ENCODE results near the gene PACS1. TPM values are rescaled to one million over a fixed set of nuclear protein-coding genes. Genes with fewer than 3 reads are reported as not detected.

The PACS1 gene
- total RNA-seq, 4 donors from 2014 or later = 37.1 to 97.8 (median 54.3) TPM

- H3K9me3 ChIP-seq = no peaks in the 10 kb centered on the region
- no peaks in the 10 kb centered on the region for H3K27me3 ChIP-seq
- peaks cover 20 to 39% (median 32%) of the 10 kb centered on the region in 4 donors for H3K4me1 ChIP-seq
- WGBS = 67% methylated on average over 7 of the region's 7 CpGs
- no peaks in the 10 kb centered on the region for H3K36me3 ChIP-seq
- intact Hi-C loops (cut with DNase I) = no loop called here
- no peak overlapping the region for H3K27ac ChIP-seq (replicated peaks in 1 of 4)
- DNase-seq (ENCODE audit: extremely low spot score) = no peak
- TF ChIP-seq EP300 (IDR thresholded peaks at IDR 0.05) (no peak), CTCF (IDR thresholded peaks at IDR 0.05) (no peak), POLR2AphosphoS5 (IDR thresholded peaks at IDR 0.05) (no peak), POLR2A (IDR thresholded peaks at IDR 0.05; ENCODE audit: low read depth) (no peak)
- no peak overlapping the region for H3K4me3 ChIP-seq
Observed at GRCh38 chr11:66116576-66117361, 46.7 kb downstream of the PACS1 start.

GRCh38 chr11:66118847-66119246, 48.8 kb downstream of the PACS1 start:
- H3K27ac ChIP-seq (replicated peaks in 1 of 4) = no peak overlapping the region
- DNase-seq (ENCODE audit: extremely low spot score) = no peak
- intact Hi-C loops (cut with DNase I) = no loop called here
- no peak for TF ChIP-seq EP300 (IDR thresholded peaks at IDR 0.05)
- no peak for TF ChIP-seq POLR2AphosphoS5 (IDR thresholded peaks at IDR 0.05)
- no peak for TF ChIP-seq CTCF (IDR thresholded peaks at IDR 0.05)
- TF ChIP-seq POLR2A (IDR thresholded peaks at IDR 0.05; ENCODE audit: low read depth) = no peak
- H3K36me3 ChIP-seq = no peaks in the 10 kb centered on the region
- no peaks in the 10 kb centered on the region for H3K27me3 ChIP-seq
- H3K9me3 ChIP-seq = no peaks in the 10 kb centered on the region
- no peak overlapping the region for H3K4me3 ChIP-seq
- 63% methylated on average over 3 of the region's 3 CpGs for whole genome bisulfite sequencing
- peaks cover 0 to 22% (median 11%) of the 10 kb centered on the region in 4 donors for H3K4me1 ChIP-seq

DNA sequence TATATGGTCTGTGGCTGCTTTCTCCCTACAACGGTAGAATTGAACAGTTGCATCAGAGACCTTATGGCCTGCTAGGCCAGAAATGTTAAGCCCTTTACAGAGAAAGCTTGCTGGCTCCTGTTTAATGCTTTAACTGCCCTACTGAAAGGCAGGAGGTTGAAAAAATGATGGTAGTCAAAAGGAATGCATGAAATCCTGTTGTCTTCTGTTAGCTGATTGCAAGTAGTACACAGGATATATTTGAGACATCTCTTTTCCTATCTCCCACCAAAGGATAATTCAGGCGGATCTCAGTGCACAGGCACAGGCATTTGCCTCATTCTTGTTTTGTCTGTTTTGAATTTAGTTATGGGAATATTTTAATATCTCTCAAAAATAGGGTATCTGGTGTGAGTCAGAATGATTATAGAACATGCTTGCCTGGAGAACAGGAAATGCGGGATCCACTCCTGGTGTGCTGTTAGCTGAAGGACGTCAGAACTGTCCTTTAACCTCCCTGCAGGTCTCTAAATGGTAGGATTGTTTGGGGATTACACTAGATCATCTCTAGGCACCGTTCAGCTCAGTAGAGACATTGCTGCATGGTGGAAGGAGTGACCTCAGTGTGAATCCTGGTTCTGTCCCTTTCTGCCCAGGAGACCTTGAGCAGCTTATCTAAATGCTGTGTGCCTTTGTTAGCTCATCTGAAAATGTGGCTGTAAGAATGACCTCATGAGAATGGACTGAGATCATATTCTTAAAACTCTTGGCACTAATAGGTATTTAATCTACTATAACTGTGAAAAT, 49.5 kb downstream of the PACS1 start:
- intact Hi-C loops (cut with DNase I) = no loop called here

DNA sequence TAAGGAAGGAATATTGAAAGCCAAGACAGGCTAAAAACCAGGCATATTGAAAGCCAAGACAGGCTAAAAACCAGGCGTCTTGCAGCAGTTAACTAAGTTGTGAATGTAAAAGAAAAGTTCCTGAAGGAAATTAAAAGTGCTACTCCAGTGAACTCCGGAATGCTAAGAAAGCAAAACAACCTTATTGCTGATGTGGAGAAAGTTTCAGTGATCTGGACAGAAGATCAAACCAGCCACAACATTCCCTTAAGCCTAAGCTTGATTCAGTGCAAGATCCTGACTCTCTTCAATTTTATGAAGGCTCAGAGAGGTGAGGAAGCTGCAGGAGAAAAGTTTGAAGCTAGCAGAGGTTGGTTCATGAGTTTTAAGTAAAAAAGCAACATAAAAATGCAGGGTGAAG, 51.4 kb downstream of the PACS1 start:
- TF ChIP-seq POLR2AphosphoS5 (IDR thresholded peaks at IDR 0.05) (no peak), CTCF (IDR thresholded peaks at IDR 0.05) (no peak), POLR2A (IDR thresholded peaks at IDR 0.05; ENCODE audit: low read depth) (no peak), EP300 (IDR thresholded peaks at IDR 0.05) (no peak)
- no peaks in the 10 kb centered on the region for H3K9me3 ChIP-seq
- no peak for DNase-seq (ENCODE audit: extremely low spot score)
- H3K4me3 ChIP-seq = no peak overlapping the region
- intact Hi-C loops (cut with DNase I) = no loop called here
- no peaks in the 10 kb centered on the region for H3K36me3 ChIP-seq
- no peak overlapping the region for H3K27ac ChIP-seq (replicated peaks in 1 of 4)
- peaks cover 9 to 32% (median 14%) of the 10 kb centered on the region in 4 donors for H3K4me1 ChIP-seq
- WGBS = 89% methylated on average over 2 of the region's 2 CpGs
- no peaks in the 10 kb centered on the region for H3K27me3 ChIP-seq

More for the DNA sequence above, 49.5 kb downstream of the PACS1 start:
- Histone ChIP-seq H3K27ac (replicated peaks in 1 of 4) (no peak overlapping the region), H3K36me3 (no peaks in the 10 kb centered on the region), H3K9me3 (no peaks in the 10 kb centered on the region), H3K4me1 (peaks cover 0 to 23% (median 7%) of the 10 kb centered on the region in 4 donors), H3K27me3 (no peaks in the 10 kb centered on the region), H3K4me3 (no peak overlapping the region)
- WGBS = 59% methylated on average over 5 of the region's 5 CpGs
- no peak for TF ChIP-seq POLR2A (IDR thresholded peaks at IDR 0.05; ENCODE audit: low read depth)
- no peak for TF ChIP-seq CTCF (IDR thresholded peaks at IDR 0.05)
- TF ChIP-seq POLR2AphosphoS5 (IDR thresholded peaks at IDR 0.05) = no peak
- TF ChIP-seq EP300 (IDR thresholded peaks at IDR 0.05) = no peak
- DNase-seq (ENCODE audit: extremely low spot score) = no peak
